KOPT-K1 (cell line): Measurements from ENCODE around the gene RNF217.

ENCODE experiments used
- H3K27ac ChIP-seq: fragments of 200-600 bp; sonication (generic); 2 replicates; pipeline ENCODE4 v1.5.1; 2016; ENCODE audit warnings: antibody characterized with exemption, mild to moderate bottlenecking, low read depth, low read length; ENCODE audit not compliant: poor library complexity, severe bottlenecking
- H3K36me3 ChIP-seq: fragments of 200-600 bp; sonication (generic); 2 replicates; pipeline ENCODE4 v1.5.1; 2017; ENCODE audit warnings: antibody characterized with exemption, mild to moderate bottlenecking, low read length, moderate library complexity; ENCODE audit not compliant: insufficient read depth
- H3K9me3 ChIP-seq: fragments of 200-600 bp; sonication (generic); 2 replicates; pipeline ENCODE4 v1.5.1; 2017; ENCODE audit warnings: antibody characterized with exemption, low read length, mild to moderate bottlenecking; ENCODE audit not compliant: insufficient read depth, poor library complexity, severe bottlenecking

RNF217 gene

GRCh38 chr6:124993327-124993726 lies 31.1 kb downstream of the RNF217 start:
- H3K27ac ChIP-seq, result no peak overlapping the region
- no peaks in the 10 kb centered on the region for H3K9me3 ChIP-seq

DNA sequence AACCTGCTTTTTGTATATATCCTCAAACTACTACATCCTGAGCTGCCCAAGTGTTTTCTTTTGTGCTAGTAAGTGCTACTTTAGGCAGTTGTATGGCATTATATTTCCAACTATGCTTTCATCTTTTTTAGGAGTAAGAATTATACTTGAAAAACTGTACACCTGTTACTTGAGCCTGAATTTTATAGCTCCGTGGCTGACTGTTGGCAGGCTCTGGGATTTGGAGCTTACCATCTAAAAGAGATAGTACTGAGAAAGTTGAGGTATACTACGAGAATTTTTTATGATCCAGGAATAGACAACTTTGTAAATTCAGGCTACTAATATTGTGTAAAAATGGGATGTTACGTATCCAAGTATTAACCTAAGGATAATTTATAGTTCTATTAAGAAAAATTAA lies 32.4 kb downstream of the RNF217 start:
- H3K27ac ChIP-seq, result no peak overlapping the region
- no peaks in the 10 kb centered on the region for H3K9me3 ChIP-seq
- no peaks in the 10 kb centered on the region for H3K36me3 ChIP-seq

More at GRCh38 chr6:124993327-124993726, 31.1 kb downstream of the RNF217 start:
- no peaks in the 10 kb centered on the region for H3K36me3 ChIP-seq

DNA sequence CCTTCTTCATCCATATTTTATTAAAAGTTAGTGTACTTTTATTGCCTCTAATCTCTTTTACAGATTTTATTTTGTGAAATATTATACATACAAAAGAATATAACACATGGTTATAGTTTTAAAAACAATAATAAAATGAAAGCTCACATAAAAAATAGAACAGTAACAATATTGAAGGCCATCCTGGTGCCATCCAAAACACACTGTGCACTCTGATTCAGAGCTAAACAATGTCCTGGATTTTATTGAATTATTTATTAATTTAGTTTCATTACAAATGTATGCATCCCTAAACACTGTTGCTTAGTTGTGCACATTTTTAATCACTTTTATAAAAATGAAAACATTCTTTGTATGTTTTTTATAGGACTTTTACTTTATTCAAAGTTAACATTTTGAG lies 32.9 kb downstream of the RNF217 start:
- no peaks in the 10 kb centered on the region for H3K36me3 ChIP-seq
- no peak overlapping the region for H3K27ac ChIP-seq
- H3K9me3 ChIP-seq, result no peaks in the 10 kb centered on the region

- H3K36me3 ChIP-seq, result no peaks in the 10 kb centered on the region
- H3K9me3 ChIP-seq, result no peaks in the 10 kb centered on the region
- H3K27ac ChIP-seq, result no peak overlapping the region
These were observed 33.5 kb downstream of the RNF217 start for GRCh38 chr6:124995645-124996325.

DNA sequence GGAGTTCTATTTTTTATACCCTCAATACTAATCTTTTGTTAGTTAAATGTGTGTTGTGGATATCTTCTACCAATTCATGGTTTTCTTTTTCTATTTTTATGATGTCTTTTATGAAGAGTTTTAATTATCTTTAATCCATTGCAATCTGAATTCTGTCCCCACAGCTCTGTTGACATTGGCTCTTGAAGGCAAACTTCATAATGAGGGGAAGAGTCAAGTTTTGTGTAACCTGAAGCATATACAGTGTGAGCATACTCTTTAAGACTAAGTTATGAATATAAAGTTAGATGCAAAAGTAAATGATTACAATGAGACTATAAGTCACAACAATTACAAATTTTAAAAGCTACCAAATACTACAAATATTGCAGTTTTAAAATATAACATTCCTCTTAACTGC lies 34.2 kb downstream of the RNF217 start:
- Histone ChIP-seq H3K9me3 (no peaks in the 10 kb centered on the region), H3K27ac (no peak overlapping the region), H3K36me3 (no peaks in the 10 kb centered on the region)

- Histone ChIP-seq H3K9me3 (no peaks in the 10 kb centered on the region), H3K27ac (no peak overlapping the region), H3K36me3 (no peaks in the 10 kb centered on the region)
These were observed 35.1 kb downstream of the RNF217 start for GRCh38 chr6:124997196-124997875.

GRCh38 chr6:124999105-124999764 lies 37.0 kb downstream of the RNF217 start:
- Histone ChIP-seq H3K27ac (no peak overlapping the region), H3K36me3 (no peaks in the 10 kb centered on the region)

GRCh38 chr6:125001684-125002405 lies 39.6 kb downstream of the RNF217 start:
- H3K9me3 ChIP-seq, result no peaks in the 10 kb centered on the region
- H3K36me3 ChIP-seq, result no peaks in the 10 kb centered on the region
- no peak overlapping the region for H3K27ac ChIP-seq

More at GRCh38 chr6:124999105-124999764, 37.0 kb downstream of the RNF217 start:
- H3K9me3 ChIP-seq, result no peaks in the 10 kb centered on the region

DNA sequence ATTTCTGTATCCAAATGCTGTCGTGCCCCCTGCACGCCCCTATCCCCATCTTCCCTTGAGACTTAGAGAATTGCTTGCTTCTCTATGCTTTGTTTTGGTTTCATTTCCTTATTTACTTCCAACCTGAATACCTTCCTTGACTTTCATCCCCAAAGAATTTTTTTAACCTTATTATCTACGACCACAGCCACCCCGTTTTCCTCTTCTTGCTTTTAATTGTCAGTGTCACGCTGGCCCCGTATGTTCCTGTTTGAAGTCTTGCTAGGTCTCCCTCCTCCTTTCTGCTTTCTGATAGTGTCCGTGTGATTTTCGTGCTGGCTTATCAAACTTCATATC lies 40.1 kb downstream of the RNF217 start:
- no peaks in the 10 kb centered on the region for H3K36me3 ChIP-seq
- no peaks in the 10 kb centered on the region for H3K9me3 ChIP-seq
- no peak overlapping the region for H3K27ac ChIP-seq

GRCh38 chr6:125003070-125003469 lies 40.8 kb downstream of the RNF217 start:
- Histone ChIP-seq H3K36me3 (no peaks in the 10 kb centered on the region), H3K27ac (no peak overlapping the region), H3K9me3 (no peaks in the 10 kb centered on the region)

DNA sequence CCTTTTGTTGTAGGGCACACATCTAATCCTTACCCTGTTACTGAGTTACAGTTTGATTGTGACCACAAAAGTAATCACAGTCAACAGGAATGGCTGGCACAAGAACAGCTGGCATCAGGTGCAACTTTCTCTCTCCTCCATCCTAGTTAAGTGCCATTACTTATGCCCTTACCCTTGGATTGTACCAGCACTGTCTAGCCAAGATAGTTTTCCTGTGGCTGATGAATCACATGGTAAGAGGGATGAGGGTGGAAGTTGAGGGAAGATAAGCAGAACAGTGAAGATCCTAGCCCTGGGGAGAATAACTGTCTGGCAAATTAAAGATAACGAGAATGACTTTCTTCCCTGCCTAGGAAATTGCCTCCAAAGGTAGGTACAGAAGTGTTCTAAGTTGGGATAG lies 42.0 kb downstream of the RNF217 start:
- Histone ChIP-seq H3K36me3 (no peaks in the 10 kb centered on the region), H3K27ac (no peak overlapping the region), H3K9me3 (no peaks in the 10 kb centered on the region)

DNA sequence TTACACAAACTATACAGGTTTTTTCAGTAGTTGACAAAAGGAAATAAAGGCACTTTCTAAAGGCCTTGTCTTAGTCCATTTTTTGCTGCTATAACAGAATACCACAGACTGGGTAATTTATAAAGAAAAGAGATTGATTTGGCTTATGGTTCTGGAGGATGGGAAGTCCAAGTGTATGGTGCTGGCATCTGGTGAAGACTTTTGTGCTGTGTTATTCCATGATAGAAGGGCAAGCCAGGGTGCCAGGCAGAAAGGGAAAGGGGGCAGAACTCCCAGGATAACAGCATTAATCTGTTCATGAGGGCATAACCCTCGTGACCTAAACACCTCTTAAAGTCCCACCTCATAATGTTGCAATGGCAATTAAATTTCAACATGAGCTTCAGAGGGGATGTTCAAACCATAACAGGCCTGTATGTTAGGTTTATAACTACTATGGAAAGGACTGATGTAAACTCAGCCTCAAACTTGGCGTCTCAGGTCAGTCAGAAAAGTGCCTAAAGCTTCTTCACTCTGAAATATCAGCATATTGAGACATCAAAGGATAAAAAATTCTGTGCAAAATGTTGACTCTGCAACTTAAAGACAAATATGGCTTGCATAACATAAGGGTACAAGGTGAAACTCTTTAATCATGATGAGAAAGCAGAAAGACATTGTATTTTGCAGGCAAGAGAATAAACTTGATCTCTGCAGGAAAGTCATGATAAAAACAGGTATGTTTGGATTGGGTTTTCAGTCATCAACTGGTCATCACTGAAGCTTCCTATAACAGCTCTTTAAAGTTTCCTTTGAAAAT lies 42.8 kb downstream of the RNF217 start:
- Histone ChIP-seq H3K9me3 (no peaks in the 10 kb centered on the region), H3K27ac (no peak overlapping the region), H3K36me3 (no peaks in the 10 kb centered on the region)

GRCh38 chr6:125008261-125008703 lies 46.0 kb downstream of the RNF217 start:
- Histone ChIP-seq H3K9me3 (no peaks in the 10 kb centered on the region), H3K27ac (no peak overlapping the region), H3K36me3 (no peaks in the 10 kb centered on the region)

- H3K27ac ChIP-seq, result no peak overlapping the region
- no peaks in the 10 kb centered on the region for H3K36me3 ChIP-seq
- H3K9me3 ChIP-seq, result no peaks in the 10 kb centered on the region
These were observed 46.7 kb downstream of the RNF217 start for GRCh38 chr6:125008957-125009356.
